Cardiac muscle cell (in vitro differentiated cells and primary cell): ENCODE measurements around the gene LRRC47. TPM values are rescaled to one million over a fixed set of nuclear protein-coding genes. Genes with fewer than 3 reads are reported as not detected.

Experiments used
- DNase-seq, 2 donors: peaks; one replicate each; pipeline versions ENCODE4 v3.0.0 to v3.0.0-alpha.2; 2010 to 2017; ENCODE audit warnings: low read depth in 1 of 2, low spot score in 1 of 2
- H3K27ac ChIP-seq: fragments of 200-600 bp; sonication (generic); 2 replicates; pipeline ENCODE4 v1.5.1; 2016
- H3K27me3 ChIP-seq: fragments of 200-600 bp; sonication (generic); 2 replicates; pipeline ENCODE4 v1.6.0; 2016; ENCODE audit warnings: control low read depth
- H3K36me3 ChIP-seq: fragments of 200-600 bp; sonication (generic); 2 replicates; pipeline ENCODE4 v1.5.1; 2016; ENCODE audit warnings: control low read depth
- H3K4me1 ChIP-seq: fragments of 200-600 bp; sonication (generic); 2 replicates; pipeline ENCODE4 v1.8.1; 2017; ENCODE audit warnings: low read depth, mild to moderate bottlenecking, mixed run types
- H3K4me3 ChIP-seq: fragments of 200-600 bp; sonication (generic); 2 replicates; pipeline ENCODE4 v1.5.1; 2016; ENCODE audit warnings: mild to moderate bottlenecking
- H3K9me3 ChIP-seq: fragments of 200-600 bp; sonication (generic); 2 replicates; pipeline ENCODE4 v1.5.1; 2017; ENCODE audit warnings: low read depth, mild to moderate bottlenecking, control low read depth
- CTCF ChIP-seq: IDR thresholded peaks from 2 replicates; pipeline ENCODE4 v1.5.1; 2012; ENCODE audit warnings: low read depth, mild to moderate bottlenecking, low read length
- polyA plus RNA-seq: library from polyadenylated mRNA; unstranded; fragments of >200 nt; fragmentation: Nextera tagmentation; extraction: Ambion mirVana; gene quantifications from 2 replicates; pipeline ENCODE4 v1.2.1, GENCODE V29; 2016
- total RNA-seq: library from RNA; depleted of rRNA; stranded (reverse); fragments of >200 nt; gene quantifications from 2 replicates; pipeline ENCODE4 v1.2.3, GENCODE V29; 2016

The LRRC47 gene
- total and polyA plus RNA-seq, 2 experiments from 2014 or later, result 61.5 to 67.5 TPM

GRCh38 chr1:3740752-3741151, 55.5 kb downstream of the LRRC47 start:
- Histone ChIP-seq H3K4me1 (no peaks in the 10 kb centered on the region), H3K36me3 (peaks cover 29% of the 10 kb centered on the region), H3K27me3 (no peaks in the 10 kb centered on the region), H3K4me3 (no peak overlapping the region), H3K9me3 (no peaks in the 10 kb centered on the region), H3K27ac (no peak overlapping the region)
- TF ChIP-seq CTCF, result no peak
- no peak for DNase-seq

GRCh38 chr1:3740042-3740441, 56.3 kb downstream of the LRRC47 start:
- Histone ChIP-seq H3K27me3 (no peaks in the 10 kb centered on the region), H3K4me3 (no peak overlapping the region), H3K27ac (no peak overlapping the region), H3K9me3 (no peaks in the 10 kb centered on the region), H3K4me1 (no peaks in the 10 kb centered on the region), H3K36me3 (peaks cover 29% of the 10 kb centered on the region)
- no peak for TF ChIP-seq CTCF
- no peak for DNase-seq

- H3K9me3 ChIP-seq, result no peaks in the 10 kb centered on the region
- H3K4me1 ChIP-seq, result no peaks in the 10 kb centered on the region
- no peak overlapping the region for H3K4me3 ChIP-seq
- TF ChIP-seq CTCF, result no peak
- peaks cover 29% of the 10 kb centered on the region for H3K36me3 ChIP-seq
- H3K27me3 ChIP-seq, result no peaks in the 10 kb centered on the region
- no peak for DNase-seq
- H3K27ac ChIP-seq, result no peak overlapping the region
Observed at GRCh38 chr1:3738943-3739342, 57.4 kb downstream of the LRRC47 start.

GRCh38 chr1:3736708-3737107, 59.6 kb downstream of the LRRC47 start:
- Histone ChIP-seq H3K36me3 (peaks cover 24% of the 10 kb centered on the region), H3K9me3 (no peaks in the 10 kb centered on the region), H3K4me1 (no peaks in the 10 kb centered on the region), H3K27ac (no peak overlapping the region), H3K4me3 (no peak overlapping the region), H3K27me3 (no peaks in the 10 kb centered on the region)
- TF ChIP-seq CTCF, result no peak
- DNase-seq, result no peak

- H3K4me3 ChIP-seq, result no peak overlapping the region
- peaks cover 20% of the 10 kb centered on the region for H3K36me3 ChIP-seq
- H3K27me3 ChIP-seq, result no peaks in the 10 kb centered on the region
- no peaks in the 10 kb centered on the region for H3K4me1 ChIP-seq
- no peak overlapping the region for H3K27ac ChIP-seq
- TF ChIP-seq CTCF, result no peak
- no peak for DNase-seq
- H3K9me3 ChIP-seq, result no peaks in the 10 kb centered on the region
Observed at GRCh38 chr1:3736131-3736561, 60.2 kb downstream of the LRRC47 start.

- H3K27me3 ChIP-seq, result no peaks in the 10 kb centered on the region
- H3K4me3 ChIP-seq, result no peak overlapping the region
- TF ChIP-seq CTCF, result no peak
- no peak overlapping the region for H3K27ac ChIP-seq
- no peaks in the 10 kb centered on the region for H3K4me1 ChIP-seq
- no peaks in the 10 kb centered on the region for H3K9me3 ChIP-seq
- DNase-seq, result no peak
- H3K36me3 ChIP-seq, result peaks cover 18% of the 10 kb centered on the region
Observed at GRCh38 chr1:3735688-3736087, 60.6 kb downstream of the LRRC47 start.
